GM19438 (cell line): Measurements from ENCODE around the gene CHMP3.
"Not testable (repeated sequence)": the region's sequence is repeated elsewhere in the genome, so short reads cannot be mapped to it uniquely, and the experiment has no call there.

ENCODE experiments used
- ATAC-seq: cut with Tn5 transposase; IDR thresholded peaks from one replicate; pipeline ENCODE4 v1.9.1; 2021; ENCODE audit warnings: low read depth; ENCODE audit not compliant: unreplicated experiment

Gene CHMP3

GRCh38 chr2:86562922-86563649, at the start of gene CHMP3:
TSS of gene CHMP3 (minus strand) at chr2:86563443. CDS start at chr2:86563348, 95 bp downstream.
- peak; percentile 86 for ATAC-seq

DNA sequence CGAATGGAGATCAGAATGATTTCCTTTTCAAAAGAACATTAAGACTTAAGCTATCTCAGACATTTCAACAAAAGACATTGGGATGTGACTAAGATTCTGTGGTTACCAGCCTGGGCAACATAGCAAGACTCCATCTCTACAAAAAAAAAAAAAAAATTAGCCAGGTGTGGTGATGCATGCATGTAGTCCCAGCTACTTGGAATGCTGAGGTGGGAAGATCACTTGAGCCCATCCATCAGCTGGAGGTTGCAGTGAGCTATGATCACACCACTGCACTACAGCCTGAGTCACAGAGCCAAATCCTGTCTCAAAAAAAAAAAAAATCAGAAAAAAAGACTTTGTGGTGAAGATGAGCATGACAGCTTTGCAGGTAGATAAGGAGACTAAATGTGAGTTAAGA, 47.6 kb upstream of the CHMP3 start:
- ATAC-seq = no peak

GRCh38 chr2:86608832-86609410, 45.7 kb upstream of the CHMP3 start:
- no peak for ATAC-seq

- ATAC-seq = no peak
These were observed 40.7 kb upstream of the CHMP3 start for GRCh38 chr2:86603905-86604304.

DNA sequence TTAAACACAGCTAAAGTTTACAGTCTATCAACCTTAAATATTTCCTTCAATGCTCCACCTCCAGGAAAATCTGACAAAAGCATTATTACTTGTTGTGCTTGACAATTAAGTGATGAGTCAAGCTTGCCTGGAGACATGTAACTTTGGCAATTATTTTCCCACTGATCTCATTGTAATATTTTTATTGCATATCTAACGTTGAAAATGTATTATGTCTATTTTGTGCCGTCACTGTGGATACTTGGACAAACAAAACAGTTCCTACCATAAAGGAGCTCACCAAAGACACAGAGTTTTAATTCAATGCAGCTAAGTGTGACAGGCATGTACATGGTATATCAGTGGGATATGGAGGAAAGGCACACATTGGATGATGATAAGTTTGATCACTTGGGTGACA, 35.7 kb upstream of the CHMP3 start:
- no peak for ATAC-seq

DNA sequence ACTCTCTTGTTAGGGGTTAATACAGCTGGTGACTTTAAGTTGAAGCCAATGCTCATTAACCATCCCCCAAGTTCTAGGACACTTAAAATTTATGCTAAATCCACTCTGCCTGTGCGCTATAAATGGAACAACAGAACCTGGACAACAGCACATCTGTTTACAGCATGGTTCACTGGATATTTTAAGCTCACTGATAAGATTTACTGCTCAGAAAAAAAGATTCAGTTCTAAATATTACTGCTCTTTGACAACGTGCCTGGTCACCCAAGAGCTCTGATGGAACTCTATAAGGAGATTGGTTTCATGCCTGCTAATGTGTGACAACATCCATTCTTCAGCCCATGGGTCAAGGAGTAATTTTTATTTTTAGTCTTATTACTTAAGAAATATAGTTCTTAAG, 32.9 kb upstream of the CHMP3 start:
- no peak for ATAC-seq

DNA sequence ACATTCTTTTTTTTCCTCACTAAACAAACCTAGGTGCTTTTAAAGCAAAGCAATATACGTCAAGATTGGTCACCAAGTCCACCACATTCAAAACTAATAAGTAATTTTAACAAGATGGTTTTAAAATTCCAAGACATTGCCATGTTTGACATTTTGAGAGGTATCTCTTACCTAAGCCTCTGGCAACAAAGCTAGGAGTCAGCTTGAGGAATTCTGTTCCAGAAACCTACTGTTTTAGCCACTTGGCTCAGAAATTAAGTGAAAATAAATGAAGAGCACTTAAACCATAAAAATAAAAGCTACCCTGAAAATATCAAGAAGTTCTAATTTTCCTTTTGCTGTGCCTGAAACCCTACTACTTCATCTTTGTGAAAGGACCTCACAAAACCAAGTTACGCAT, 30.0 kb upstream of the CHMP3 start:
- ATAC-seq = no peak

DNA sequence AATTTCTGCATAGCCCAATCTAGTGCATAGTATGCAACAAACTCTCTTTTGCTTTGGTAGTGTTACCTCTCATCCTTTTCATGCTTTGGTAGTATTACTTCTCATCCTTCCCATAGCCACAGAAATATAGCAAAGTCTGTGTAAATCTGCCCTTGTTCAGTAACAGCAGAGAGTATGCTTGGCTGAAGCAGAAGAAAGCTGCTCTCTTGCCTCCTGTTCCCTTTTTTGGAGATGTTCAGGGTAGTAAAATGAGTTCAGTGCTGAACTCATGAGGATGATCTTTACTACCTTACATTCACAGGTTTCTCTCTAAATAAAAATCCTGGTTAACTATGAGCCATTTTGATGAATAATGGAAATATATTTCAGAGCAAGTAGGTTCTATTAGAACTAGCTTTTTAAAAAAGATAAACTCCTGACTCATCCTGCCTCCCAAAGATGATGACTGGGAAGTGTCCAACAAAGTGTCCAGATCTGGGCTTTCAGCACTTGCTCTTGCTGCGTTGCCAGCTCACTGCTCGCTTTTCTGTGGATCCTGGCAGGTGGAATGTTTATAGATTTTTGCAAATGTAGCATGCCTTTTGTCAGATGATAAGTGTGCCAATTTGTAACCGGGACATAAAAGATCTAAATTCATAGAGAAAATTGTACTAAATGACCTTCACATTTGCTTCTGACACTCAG, 29.4 kb upstream of the CHMP3 start:
- ATAC-seq = no peak

GRCh38 chr2:86589701-86590100, 26.5 kb upstream of the CHMP3 start:
- not testable (repeated sequence) for ATAC-seq

DNA sequence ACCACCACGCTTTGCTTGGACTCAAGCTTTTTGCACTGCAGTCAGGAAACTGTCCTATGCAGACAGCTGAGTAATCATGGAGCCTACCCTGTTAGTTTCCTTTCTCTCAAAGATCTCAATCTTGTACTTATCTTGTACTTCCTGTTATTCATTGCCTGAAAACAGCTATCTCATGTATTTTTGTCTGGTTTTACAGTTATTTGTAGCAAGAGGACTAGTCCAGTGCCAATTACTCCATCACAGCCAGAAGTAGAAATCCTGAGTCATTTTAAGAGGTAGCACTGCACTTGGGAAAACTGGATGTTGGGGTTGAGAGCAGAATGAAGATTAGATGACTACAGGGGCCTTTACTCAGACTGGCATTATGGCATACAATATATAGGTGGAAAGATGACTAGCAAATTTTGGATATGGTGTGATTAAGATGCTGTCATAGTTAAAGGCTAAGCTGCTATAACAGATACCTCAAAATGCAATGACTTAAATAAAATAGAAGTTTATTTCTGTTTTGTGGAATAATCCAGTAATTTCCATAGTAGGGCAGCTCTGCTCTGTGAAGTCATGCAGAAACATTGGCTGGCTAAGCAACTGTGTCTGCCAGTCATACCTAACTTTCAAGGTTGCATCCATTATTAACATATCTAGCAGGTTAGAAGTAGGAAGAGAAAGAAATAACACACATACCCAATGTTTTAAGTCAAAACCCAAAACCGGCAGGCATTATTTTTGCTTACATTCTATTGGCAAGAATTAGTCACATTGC, 21.1 kb upstream of the CHMP3 start:
- ATAC-seq = no peak

- ATAC-seq = no peak
These were observed 17.3 kb upstream of the CHMP3 start for GRCh38 chr2:86580560-86580959.

DNA sequence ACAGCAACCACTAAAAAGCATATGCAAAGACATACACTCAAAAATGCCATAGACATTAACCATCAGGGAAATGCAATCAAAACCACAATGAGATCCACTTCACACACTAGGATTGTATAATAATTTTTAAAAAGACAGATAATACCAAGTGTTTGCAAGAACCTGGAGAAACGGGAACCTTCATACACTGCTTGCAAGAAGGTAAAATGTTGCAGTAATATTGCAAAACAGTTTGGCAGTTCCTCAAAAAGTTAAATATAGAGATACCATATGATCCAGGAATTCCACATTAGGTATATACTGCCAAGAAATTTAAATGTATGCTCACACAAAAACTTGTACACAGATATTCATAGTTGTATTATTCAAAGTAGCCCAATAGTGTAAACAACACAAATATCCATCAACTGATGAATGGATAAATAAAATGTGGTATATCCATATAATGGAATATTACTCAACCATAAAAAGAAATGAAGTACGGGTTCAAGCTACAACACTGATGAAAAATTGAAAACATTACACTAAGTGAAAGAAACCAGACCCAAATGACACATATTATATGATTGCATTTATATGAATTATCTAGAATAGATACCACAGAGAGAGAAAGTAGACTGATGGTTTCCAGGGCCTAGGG, 14.7 kb upstream of the CHMP3 start:
- ATAC-seq = no peak

GRCh38 chr2:86570059-86570458, 6.8 kb upstream of the CHMP3 start:
- ATAC-seq = no peak

DNA sequence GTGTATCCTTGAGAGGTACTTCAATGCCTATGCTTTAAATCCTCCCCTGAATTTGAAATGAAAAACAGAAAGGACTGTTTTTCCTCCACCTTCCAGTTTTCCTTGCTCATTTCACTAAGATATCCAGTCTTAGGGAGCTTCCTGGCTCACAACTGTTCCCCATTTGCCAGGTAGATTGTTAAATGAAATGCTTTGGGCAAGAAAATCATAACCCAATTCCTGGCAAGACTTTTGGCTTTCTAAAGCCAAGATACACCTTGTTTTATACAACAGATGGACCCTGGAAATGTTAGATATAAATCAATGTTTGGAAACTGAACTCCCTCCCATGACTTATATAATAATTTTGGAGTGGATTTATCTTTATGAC, 3.6 kb upstream of the CHMP3 start:
- no peak for ATAC-seq

DNA sequence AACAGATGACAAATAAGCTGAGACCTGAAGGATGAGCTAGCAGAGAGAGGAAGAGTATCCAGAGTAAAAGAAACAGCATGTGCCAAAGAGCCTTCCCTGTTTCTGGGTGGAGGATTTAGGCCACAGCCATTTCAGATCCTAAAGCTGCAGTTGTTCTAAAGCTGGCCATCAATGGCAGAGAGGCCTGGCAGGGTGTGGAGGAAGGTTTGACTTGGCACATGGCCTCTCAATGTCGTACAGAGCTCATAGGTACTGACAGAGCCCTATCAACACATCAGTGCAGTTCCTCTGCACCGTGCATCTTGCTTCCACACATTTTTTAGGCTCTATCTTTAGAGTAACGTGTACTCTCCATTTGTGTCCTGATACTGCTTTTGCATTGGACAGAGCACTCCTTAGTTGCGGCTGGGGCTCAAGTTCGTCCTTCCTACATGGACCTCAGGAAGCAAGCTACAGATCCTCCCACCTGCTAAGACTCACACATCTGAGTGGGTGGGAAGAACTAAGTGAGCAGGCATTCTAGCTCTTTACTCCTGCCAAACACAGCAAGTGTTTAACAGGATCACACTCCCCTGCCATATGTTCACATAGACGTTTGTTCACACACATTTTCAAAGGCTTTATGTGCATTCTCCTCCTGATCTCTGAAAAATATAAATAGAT, 3.0 kb upstream of the CHMP3 start:
- no peak for ATAC-seq

GRCh38 chr2:86563650-86564061, 413 bp upstream of the CHMP3 start:
- no peak for ATAC-seq

- ATAC-seq = no peak
These were observed 740 bp downstream of the CHMP3 start for GRCh38 chr2:86562485-86562921.

GRCh38 chr2:86557836-86558235, 5.4 kb downstream of the CHMP3 start:
- no peak for ATAC-seq

DNA sequence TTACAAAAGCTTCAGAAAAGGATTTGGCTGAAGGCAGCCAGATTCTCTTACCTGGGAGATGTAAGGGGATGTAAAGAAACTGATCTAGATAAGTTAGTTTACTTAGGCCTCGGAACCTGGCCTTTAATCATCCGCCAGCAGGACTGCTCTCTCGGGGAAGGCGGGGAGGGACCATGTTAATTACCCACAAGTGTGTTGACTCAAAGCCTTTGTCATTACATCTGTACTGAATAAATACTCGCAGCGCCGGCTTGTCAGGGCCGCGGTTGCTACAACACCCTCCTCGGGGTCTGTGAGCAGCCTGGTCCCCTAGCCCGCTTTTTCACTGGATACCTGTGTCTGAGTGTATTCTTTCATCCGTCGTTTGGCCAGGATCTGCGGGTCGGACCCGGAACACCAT, 6.7 kb downstream of the CHMP3 start:
- no peak for ATAC-seq

- no peak for ATAC-seq
These were observed 10.4 kb downstream of the CHMP3 start for GRCh38 chr2:86552889-86553288.
